ENCODE data around the gene APH1B.

The APH1B gene

DNA sequence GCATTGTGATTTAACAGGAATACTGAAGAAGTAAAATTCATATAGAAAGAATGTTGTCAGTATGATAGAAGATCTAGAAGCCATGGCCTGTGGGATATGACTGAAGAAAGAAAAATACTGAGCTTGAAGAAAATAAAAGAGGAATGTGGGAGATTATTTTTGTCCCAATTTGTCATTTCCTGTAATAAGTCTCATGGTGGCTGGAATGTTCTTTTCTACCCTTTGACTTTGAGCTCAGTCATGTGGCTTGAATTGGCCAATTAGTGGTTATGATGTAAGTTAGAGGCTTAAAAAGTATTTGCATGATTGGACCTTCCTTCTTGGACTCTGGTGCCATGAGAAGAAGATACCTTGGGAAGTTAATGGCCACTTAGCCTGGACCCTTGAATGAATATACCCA lies 14.1 kb downstream of the APH1B start:
- FAIRE-seq (no peak), DNase-seq (ENCODE audit: insufficient read length, low spot score) (no peak)
- TF ChIP-seq POLR2AphosphoS5 (IDR thresholded peaks at IDR 0.05; ENCODE audit: low read depth, low read length) = no peak
- TF ChIP-seq PAX5 (IDR thresholded peaks at IDR 0.05; ENCODE audit: insufficient read depth, low read length, severe bottlenecking) = no peak
- no peak for TF ChIP-seq POU2F2 (IDR thresholded peaks at IDR 0.05; ENCODE audit: low read depth, low read length)
- no peak for TF ChIP-seq TAF1 (IDR thresholded peaks at IDR 0.05; ENCODE audit: low read depth, low read length)
- no peak for TF ChIP-seq SPI1 (IDR thresholded peaks at IDR 0.05; ENCODE audit: low read depth, low read length)
- TF ChIP-seq POLR2A (IDR thresholded peaks at IDR 0.05; ENCODE audit: low read depth, low read length) = no peak

DNA sequence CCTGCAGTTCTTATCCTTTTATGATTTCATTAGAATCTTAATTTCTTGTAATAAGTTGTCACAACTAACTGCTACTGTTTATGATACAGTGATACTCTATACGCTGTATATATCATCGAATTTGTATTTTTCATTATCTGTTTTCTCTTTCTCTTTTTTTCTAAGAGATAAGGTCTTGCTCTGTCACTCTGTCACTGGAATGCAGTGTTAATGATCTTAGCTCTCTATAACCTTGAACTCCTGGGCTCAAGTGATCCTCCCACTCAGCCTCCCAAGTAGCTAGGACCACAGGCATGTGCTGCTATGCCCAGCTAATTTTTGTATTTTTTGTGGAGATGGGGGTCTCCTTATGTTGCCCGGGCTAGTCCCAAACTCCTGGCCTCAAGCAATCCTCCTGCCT lies 14.8 kb downstream of the APH1B start:
- FAIRE-seq (no peak), DNase-seq (ENCODE audit: insufficient read length, low spot score) (no peak)
- no peak for TF ChIP-seq POLR2A (IDR thresholded peaks at IDR 0.05; ENCODE audit: low read depth, low read length)
- no peak for TF ChIP-seq SPI1 (IDR thresholded peaks at IDR 0.05; ENCODE audit: low read depth, low read length)
- no peak for TF ChIP-seq POU2F2 (IDR thresholded peaks at IDR 0.05; ENCODE audit: low read depth, low read length)
- TF ChIP-seq TAF1 (IDR thresholded peaks at IDR 0.05; ENCODE audit: low read depth, low read length) = no peak
- TF ChIP-seq PAX5 (IDR thresholded peaks at IDR 0.05; ENCODE audit: insufficient read depth, low read length, severe bottlenecking) = no peak
- TF ChIP-seq POLR2AphosphoS5 (IDR thresholded peaks at IDR 0.05; ENCODE audit: low read depth, low read length) = no peak

DNA sequence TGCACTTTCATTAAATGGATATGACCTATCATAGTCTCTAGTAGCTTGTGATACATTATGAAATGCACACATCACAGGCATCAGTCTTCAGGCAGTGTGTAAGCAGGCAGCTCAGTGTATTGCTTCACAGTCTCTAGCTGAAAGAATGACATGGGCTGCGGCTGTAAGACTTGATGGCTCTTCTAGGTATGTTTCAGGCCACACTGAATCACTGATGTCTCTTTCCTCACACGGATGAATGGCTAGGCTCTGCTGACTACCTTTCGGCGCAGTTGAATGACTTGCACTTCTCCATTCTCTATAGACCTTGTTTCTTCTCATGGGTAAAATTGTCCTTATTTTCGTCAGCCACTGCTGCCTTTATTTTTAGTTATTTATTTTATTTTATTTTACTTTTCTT lies 15.4 kb downstream of the APH1B start:
- TF ChIP-seq POU2F2 (IDR thresholded peaks at IDR 0.05; ENCODE audit: low read depth, low read length) (no peak), PAX5 (IDR thresholded peaks at IDR 0.05; ENCODE audit: insufficient read depth, low read length, severe bottlenecking) (no peak), POLR2AphosphoS5 (IDR thresholded peaks at IDR 0.05; ENCODE audit: low read depth, low read length) (no peak), POLR2A (IDR thresholded peaks at IDR 0.05; ENCODE audit: low read depth, low read length) (no peak), TAF1 (IDR thresholded peaks at IDR 0.05; ENCODE audit: low read depth, low read length) (no peak), SPI1 (IDR thresholded peaks at IDR 0.05; ENCODE audit: low read depth, low read length) (peak; percentile 78)
- FAIRE-seq = peak; percentile 66
- no peak for DNase-seq (ENCODE audit: insufficient read length, low spot score)

DNA sequence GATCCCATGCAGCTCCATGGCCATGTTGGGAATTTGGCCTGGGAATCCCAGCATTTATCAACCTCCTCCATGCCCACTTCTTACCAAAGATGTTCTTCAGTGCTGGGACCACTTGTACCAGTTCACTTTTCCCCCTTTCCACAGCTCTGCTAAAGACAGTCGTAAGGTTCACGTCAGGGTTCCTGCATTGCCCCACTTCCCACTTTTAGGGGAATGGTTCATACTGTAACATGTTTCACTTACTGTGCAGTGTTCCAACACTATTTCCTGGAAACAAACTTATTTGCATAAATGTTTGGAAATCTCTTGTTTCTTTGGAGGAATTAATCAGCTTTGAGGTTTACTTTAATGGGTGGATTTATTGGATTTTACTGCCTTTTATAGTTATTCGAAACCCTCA lies 17.0 kb downstream of the APH1B start:
- TF ChIP-seq SPI1 (IDR thresholded peaks at IDR 0.05; ENCODE audit: low read depth, low read length) (no peak), POU2F2 (IDR thresholded peaks at IDR 0.05; ENCODE audit: low read depth, low read length) (no peak), POLR2A (IDR thresholded peaks at IDR 0.05; ENCODE audit: low read depth, low read length) (no peak), POLR2AphosphoS5 (IDR thresholded peaks at IDR 0.05; ENCODE audit: low read depth, low read length) (no peak)
- no peak for FAIRE-seq
- no peak for DNase-seq (ENCODE audit: insufficient read length, low spot score)

DNA sequence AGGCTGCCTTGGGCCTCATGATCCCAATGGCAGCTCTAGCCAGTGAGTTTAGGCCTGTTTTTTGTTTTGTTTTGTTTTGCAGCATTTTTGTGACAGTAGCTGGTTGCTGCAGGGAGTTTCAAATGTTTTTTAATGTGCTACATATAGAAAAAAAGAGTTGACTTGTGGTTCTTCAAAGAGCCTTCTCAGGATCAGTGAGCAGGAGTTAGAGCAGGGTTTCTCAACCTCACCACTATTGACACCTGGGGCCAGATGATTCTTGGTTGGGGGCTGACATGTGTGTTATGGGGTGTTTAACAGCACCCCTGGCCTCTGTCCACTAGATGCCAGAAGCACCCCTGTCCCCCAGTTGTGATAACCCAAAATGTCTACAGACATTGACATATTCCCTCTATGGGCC lies 17.9 kb downstream of the APH1B start:
- TF ChIP-seq POLR2AphosphoS5 (IDR thresholded peaks at IDR 0.05; ENCODE audit: low read depth, low read length) = no peak
- TF ChIP-seq POLR2A (IDR thresholded peaks at IDR 0.05; ENCODE audit: low read depth, low read length) = no peak
- no peak for TF ChIP-seq PAX5 (IDR thresholded peaks at IDR 0.05; ENCODE audit: insufficient read depth, low read length, severe bottlenecking)
- no peak for TF ChIP-seq SPI1 (IDR thresholded peaks at IDR 0.05; ENCODE audit: low read depth, low read length)
- TF ChIP-seq POU2F2 (IDR thresholded peaks at IDR 0.05; ENCODE audit: low read depth, low read length) = no peak
- TF ChIP-seq TAF1 (IDR thresholded peaks at IDR 0.05; ENCODE audit: low read depth, low read length) = no peak
- FAIRE-seq (peak; percentile 40), DNase-seq (ENCODE audit: insufficient read length, low spot score) (no peak)

DNA sequence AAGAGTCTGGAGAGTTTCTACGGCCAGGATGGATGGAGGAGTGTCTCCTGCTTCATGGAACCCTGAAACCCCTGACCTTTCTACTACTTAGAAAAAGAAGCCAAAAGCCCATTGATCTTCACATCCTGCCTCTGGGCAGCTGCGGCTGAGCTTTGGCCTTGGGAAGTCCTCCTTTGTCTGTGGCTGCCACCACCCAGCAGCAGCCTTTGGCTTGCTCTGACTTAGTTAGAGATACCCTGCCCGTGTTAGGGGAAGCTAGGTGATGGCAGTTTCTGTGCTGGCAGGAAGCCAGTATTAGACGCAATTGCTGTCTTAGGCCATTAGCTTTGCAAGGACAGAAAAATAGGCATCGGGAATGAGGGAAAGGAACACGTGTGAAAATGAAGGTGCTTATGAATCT lies 18.8 kb downstream of the APH1B start:
- TF ChIP-seq SPI1 (IDR thresholded peaks at IDR 0.05; ENCODE audit: low read depth, low read length) (no peak), POLR2AphosphoS5 (IDR thresholded peaks at IDR 0.05; ENCODE audit: low read depth, low read length) (no peak), POU2F2 (IDR thresholded peaks at IDR 0.05; ENCODE audit: low read depth, low read length) (no peak), TAF1 (IDR thresholded peaks at IDR 0.05; ENCODE audit: low read depth, low read length) (no peak), POLR2A (IDR thresholded peaks at IDR 0.05; ENCODE audit: low read depth, low read length) (no peak)
- FAIRE-seq = no peak
- DNase-seq (ENCODE audit: insufficient read length, low spot score) = no peak

DNA sequence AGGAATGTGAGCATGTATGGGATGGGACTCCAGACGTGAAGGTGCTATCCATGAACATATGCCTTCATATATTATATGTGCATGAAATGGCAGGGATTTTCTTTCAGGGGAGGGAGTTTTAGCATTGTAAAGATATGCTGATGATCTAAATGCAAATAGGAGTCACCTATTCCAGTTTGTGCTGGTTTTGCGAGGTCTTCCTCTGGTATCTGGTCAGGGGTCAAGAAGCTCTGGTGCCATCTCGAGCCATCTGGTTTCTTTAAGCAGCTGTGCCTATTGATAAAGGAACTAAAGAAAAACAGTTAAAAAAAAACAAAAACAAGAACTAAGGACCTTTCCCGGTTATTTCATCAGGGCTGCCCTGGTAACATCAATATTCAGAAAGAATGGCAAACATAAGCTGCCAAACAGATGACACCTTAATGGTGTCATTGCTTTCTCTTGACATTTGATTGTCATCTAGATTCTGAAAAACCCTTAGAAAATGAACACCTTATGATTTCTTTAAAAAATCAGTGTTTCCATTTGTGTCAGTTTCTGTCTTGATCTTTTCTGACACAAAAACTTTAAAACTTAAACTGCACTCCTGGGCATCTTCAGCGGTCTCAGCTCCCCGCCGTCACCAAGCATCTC lies 22.7 kb downstream of the APH1B start:
- FAIRE-seq (no peak), DNase-seq (ENCODE audit: insufficient read length, low spot score) (no peak)

DNA sequence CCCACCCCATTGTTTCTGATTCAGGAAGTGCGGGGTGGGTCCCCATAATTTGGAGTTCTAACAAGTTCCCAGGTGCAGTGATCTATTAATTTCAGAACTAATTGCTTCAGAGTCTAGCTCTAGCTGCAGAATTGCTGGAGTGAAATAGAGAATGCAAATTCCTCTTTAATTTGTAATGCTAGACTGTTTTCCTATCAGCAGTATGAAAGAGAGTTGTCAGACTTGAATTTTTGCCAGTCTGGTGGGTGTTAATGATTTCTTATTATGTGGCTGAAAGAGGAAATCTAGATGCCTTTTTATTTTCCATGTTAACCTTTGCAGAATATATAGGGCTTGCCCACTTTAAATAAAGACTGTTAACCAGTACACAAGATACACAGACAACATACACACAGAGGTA lies 23.7 kb downstream of the APH1B start:
- DNase-seq (ENCODE audit: insufficient read length, low spot score) = no peak
- FAIRE-seq = no peak
- TF ChIP-seq POLR2AphosphoS5 (IDR thresholded peaks at IDR 0.05; ENCODE audit: low read depth, low read length) (no peak), POLR2A (IDR thresholded peaks at IDR 0.05; ENCODE audit: low read depth, low read length) (no peak), SPI1 (IDR thresholded peaks at IDR 0.05; ENCODE audit: low read depth, low read length) (no peak), TAF1 (IDR thresholded peaks at IDR 0.05; ENCODE audit: low read depth, low read length) (no peak), PAX5 (IDR thresholded peaks at IDR 0.05; ENCODE audit: insufficient read depth, low read length, severe bottlenecking) (no peak), POU2F2 (IDR thresholded peaks at IDR 0.05; ENCODE audit: low read depth, low read length) (no peak)

More for the DNA sequence above, 22.7 kb downstream of the APH1B start:
- TF ChIP-seq POLR2AphosphoS5 (IDR thresholded peaks at IDR 0.05; ENCODE audit: low read depth, low read length) = no peak
- TF ChIP-seq POU2F2 (IDR thresholded peaks at IDR 0.05; ENCODE audit: low read depth, low read length) = no peak
- TF ChIP-seq TAF1 (IDR thresholded peaks at IDR 0.05; ENCODE audit: low read depth, low read length) = no peak
- TF ChIP-seq SPI1 (IDR thresholded peaks at IDR 0.05; ENCODE audit: low read depth, low read length) = no peak
- no peak for TF ChIP-seq PAX5 (IDR thresholded peaks at IDR 0.05; ENCODE audit: insufficient read depth, low read length, severe bottlenecking)
- TF ChIP-seq POLR2A (IDR thresholded peaks at IDR 0.05; ENCODE audit: low read depth, low read length) = no peak

DNA sequence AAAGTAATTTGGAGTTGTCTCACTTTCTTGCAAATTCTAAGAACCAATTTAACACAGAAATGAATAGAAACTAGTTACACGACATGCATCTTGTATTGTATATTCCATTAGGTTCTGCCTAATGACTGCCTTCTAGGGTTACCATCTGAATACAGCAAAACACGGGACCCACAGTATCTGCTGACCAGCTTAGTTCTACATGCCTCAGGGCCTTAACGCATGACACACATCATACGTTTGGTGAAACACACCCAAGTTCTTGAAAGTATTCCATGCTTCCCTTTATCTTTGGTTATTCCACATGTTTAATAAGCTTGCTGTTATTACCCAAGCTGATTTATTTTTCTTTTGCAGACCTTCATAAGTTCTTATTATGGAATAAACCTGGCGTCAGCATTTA lies 27.9 kb downstream of the APH1B start:
- no peak for DNase-seq (ENCODE audit: insufficient read length, low spot score)
- FAIRE-seq = no peak
- TF ChIP-seq PAX5 (IDR thresholded peaks at IDR 0.05; ENCODE audit: insufficient read depth, low read length, severe bottlenecking) (no peak), POU2F2 (IDR thresholded peaks at IDR 0.05; ENCODE audit: low read depth, low read length) (no peak), TAF1 (IDR thresholded peaks at IDR 0.05; ENCODE audit: low read depth, low read length) (no peak), POLR2A (IDR thresholded peaks at IDR 0.05; ENCODE audit: low read depth, low read length) (no peak), SPI1 (IDR thresholded peaks at IDR 0.05; ENCODE audit: low read depth, low read length) (no peak), POLR2AphosphoS5 (IDR thresholded peaks at IDR 0.05; ENCODE audit: low read depth, low read length) (no peak)

Measured in GM12891 (cell line).